GM12892 (cell line): ENCODE measurements around the gene IMP4.

Experiments
- POLR2A ChIP-seq: IDR thresholded peaks from 2 replicates; pipeline ENCODE4 v1.6.1; 2011; ENCODE audit warnings: low read depth, low read length, control low read depth
- TAF1 ChIP-seq: IDR thresholded peaks from 2 replicates; pipeline ENCODE4 v1.6.1; 2011; ENCODE audit warnings: low read depth, mild to moderate bottlenecking, control low read depth, low read length, borderline replicate concordance

DNA sequence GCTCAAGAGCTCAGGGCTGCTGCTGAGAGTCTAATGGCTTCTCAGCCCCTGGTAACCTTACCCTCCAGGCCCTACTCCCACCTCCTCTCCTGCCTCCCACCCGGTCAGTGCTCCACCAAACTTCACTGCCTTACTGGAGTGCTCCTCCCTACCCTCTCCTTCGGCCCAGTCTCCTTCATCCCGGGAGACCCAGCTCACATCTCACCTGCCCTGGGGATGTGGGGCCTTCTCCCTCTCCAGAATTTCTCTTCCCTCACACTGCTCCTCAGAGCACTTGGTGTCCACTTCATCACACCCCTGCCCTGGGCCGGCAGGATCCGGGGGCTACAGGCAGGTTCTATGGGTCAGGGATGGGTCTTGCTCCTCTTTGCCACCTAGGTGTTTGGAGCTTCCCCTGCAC is 34.8 kb downstream of the IMP4 start:
- TF ChIP-seq POLR2A (no peak), TAF1 (no peak)
